Esophagus mucosa (tissue), 1 donor: ENCODE results near the gene GDF7. TPM values are rescaled to one million over a fixed set of nuclear protein-coding genes. Genes with fewer than 3 reads are reported as not detected.

Experiments used
- ATAC-seq: fragments of 200-7000 bp; cut with Tn5 transposase; one replicate; pipeline ENCODE4 v1.9.1; 2020
- total RNA-seq: library from RNA; stranded (reverse); gene quantifications from one replicate; pipeline ENCODE4 v1.2.4, GENCODE V29; 2023
- donor health status: DM: yes; HTN: yes; CAD: no.

The GDF7 gene
- total RNA-seq, result 0.32 TPM

- ATAC-seq, result peak; percentile 37
Observed at GRCh38 chr2:20666304-20667150, at the start of gene GDF7. Gene GDF7 (plus strand): TSS chr2:20667144. CDS start chr2:20667240, 96 bp downstream.

GRCh38 chr2:20617892-20618467 lies 49.0 kb upstream of the GDF7 start:
- peak; percentile 68 for ATAC-seq

- no peak for ATAC-seq
Observed at GRCh38 chr2:20618468-20618885, 48.5 kb upstream of the GDF7 start.

- no peak for ATAC-seq
Observed at GRCh38 chr2:20618886-20619521, 47.9 kb upstream of the GDF7 start.

GRCh38 chr2:20619624-20620024 lies 47.3 kb upstream of the GDF7 start:
- ATAC-seq, result no peak

- ATAC-seq, result no peak
Observed at GRCh38 chr2:20620271-20620681, 46.7 kb upstream of the GDF7 start.

- ATAC-seq, result peak; percentile 44
Observed at GRCh38 chr2:20620696-20621365, 46.1 kb upstream of the GDF7 start.

- ATAC-seq, result no peak
Observed at GRCh38 chr2:20621366-20622295, 45.3 kb upstream of the GDF7 start.

GRCh38 chr2:20622296-20622686 lies 44.7 kb upstream of the GDF7 start:
- ATAC-seq, result no peak

GRCh38 chr2:20622731-20623130 lies 44.2 kb upstream of the GDF7 start:
- ATAC-seq, result no peak

GRCh38 chr2:20623241-20623640 lies 43.7 kb upstream of the GDF7 start:
- ATAC-seq, result no peak

GRCh38 chr2:20623741-20624155 lies 43.2 kb upstream of the GDF7 start:
- no peak for ATAC-seq

- no peak for ATAC-seq
Observed at GRCh38 chr2:20624156-20624883, 42.6 kb upstream of the GDF7 start.

GRCh38 chr2:20624884-20625485 lies 42.0 kb upstream of the GDF7 start:
- ATAC-seq, result no peak

GRCh38 chr2:20625491-20626391 lies 41.2 kb upstream of the GDF7 start:
- no peak for ATAC-seq

- ATAC-seq, result no peak
Observed at GRCh38 chr2:20626392-20626697, 40.6 kb upstream of the GDF7 start.

GRCh38 chr2:20626698-20627513 lies 40.0 kb upstream of the GDF7 start:
- no peak for ATAC-seq

- no peak for ATAC-seq
Observed at GRCh38 chr2:20627712-20628380, 39.1 kb upstream of the GDF7 start.
